GM18873 (cell line): ENCODE results near the gene STARD3NL.
A peak's percentile ranks its signal among the peaks of the same experiment; 100 is the strongest.

Source experiments
- ATAC-seq: cut with Tn5 transposase; IDR thresholded peaks from one replicate; pipeline ENCODE4 v1.9.1; 2021; ENCODE audit warnings: mild to moderate bottlenecking, moderate library complexity, moderate number of reproducible peaks; ENCODE audit not compliant: unreplicated experiment, low FRiP score

Gene STARD3NL

DNA sequence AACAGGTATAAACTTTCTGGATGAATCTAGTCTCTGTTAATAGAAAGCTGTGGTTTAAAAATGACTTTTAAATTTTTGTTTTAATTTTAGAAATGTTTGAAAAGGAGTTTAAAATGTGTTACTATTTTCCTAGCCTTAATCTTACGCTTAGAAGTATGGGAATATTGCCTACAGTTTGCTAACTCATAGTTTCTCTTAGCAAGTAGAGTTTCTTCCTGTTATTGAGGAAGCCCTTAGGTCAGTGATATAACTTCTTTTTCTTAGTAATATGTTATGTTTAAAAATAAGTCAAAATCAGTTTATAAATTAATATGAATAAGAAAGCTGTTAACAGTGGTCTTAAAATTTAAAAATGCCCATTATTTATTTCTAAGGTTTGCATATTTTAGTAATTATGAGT, 3.1 kb downstream of the STARD3NL start:
- no peak for ATAC-seq

DNA sequence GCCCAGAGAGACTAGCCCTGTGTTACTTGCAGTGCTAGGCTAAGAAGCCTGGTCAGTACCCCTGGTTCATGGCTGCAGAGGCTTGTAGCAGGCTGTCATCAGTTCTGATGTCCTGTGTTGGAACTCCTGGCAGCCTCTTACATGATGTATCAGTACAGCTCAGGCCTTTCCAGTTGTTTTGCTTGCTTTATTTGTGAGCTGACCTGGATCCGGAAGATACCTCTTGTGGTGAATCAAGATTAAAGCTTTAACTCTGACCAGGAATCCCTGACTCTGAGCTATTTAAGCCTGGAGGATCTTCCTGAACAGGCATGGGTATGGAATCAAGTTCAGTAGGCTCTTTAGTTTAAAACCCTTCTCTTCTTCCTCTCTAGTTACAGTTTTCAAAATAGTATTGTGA, 4.4 kb downstream of the STARD3NL start:
- no peak for ATAC-seq

DNA sequence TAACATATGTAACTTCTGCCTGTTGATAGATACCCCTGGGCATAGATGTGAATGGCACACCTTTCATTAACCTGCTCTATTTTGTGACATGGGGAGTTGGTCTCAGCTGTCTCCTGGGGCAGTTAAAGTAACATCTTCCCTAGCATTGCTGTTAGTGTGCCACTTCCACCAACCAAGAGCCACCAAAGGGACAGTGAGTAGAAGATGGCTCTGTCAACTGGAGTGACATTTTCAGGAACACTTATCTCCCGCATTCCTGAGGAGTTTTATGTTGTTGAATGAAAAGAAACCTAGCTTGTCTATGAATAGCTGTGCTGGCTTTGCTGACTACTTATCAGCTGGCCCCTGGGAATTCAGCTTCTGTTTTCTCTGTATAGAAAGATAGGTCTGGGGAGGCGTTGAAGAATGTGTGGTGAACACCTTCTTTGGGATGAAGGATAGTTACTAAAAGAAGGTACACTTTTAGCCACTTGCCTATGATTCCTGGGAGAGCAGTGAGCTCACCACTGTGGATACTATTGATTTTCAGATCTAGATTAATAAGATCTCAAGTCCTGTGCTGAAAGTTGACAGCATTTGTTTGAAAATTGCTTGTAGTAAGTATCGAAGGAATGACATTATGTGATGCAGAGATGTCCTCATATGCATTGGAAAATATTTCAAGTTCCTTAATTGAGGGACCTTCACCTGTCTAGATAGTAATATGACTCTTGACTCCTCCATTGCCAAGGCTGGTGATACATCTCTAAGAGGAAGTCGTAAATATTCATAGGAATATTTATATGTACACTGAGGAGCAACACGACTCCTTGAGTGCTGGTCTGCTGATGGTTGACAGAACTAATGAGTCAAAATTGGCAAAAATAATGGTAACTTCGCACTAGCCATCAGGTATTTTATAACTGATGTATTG, 7.6 kb downstream of the STARD3NL start:
- ATAC-seq, result no peak

DNA sequence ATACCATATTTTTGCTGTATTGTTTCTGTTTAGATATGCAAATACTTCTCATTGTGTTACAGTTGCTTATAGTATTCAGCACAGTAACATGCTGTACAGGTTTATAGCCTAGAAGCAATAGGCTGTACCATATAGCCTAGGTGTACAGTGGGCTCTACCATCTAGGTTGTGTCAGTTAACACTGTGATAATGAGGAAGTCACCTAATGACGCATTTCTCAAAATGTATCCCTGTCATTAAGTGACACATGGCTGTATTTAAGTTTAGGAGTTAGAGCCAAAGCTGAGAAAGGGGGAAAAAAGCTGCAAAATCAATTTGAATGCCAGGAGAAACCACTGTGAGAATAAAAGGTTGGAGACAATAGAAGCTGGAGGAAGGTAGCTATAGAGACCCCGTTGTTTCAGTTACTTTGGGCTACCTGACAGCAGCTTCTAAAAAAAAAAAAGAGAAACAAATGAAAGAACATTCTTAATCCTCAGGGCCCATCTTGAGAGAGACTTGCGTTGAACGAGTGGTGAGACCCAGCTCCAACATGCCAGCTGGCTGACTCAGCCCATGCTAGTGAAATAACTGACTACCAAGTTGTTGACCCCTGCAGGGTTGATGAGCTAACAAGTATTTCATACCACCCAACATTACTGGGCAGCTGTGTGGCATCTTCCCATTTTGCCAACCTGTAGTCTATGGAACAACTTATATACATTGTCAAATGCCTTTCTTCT, 8.7 kb downstream of the STARD3NL start:
- no peak for ATAC-seq

DNA sequence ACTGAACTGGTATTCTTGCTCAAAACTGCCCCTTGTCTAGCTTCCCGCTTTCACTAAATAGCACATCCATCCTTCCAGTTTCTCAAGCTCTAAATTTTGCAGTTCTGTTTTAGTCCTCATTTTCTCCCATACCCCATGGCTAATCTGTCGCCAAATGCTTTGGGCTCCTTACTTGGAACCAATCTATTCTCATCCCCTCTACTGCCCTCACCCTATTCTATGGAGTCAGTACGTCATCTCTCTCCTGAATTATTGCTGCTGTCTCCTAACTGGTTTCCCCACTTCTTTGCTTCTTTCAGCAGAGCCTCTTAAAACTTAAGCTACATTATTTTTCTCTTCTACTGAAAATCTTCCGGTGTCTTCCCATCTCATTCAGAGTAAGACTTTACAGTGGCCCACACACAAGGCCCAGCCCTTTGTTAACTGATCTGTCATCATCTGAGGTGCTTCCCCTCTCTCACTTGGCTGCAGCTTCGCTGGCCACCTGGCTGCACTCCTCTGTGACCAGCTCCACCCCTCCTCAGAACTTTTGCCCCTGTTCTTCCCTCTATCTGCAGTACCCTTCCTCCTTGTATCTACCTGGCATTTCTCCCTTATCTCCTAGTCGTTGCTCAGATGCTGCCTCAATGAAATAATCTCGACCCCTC, 9.9 kb downstream of the STARD3NL start:
- ATAC-seq, result no peak

DNA sequence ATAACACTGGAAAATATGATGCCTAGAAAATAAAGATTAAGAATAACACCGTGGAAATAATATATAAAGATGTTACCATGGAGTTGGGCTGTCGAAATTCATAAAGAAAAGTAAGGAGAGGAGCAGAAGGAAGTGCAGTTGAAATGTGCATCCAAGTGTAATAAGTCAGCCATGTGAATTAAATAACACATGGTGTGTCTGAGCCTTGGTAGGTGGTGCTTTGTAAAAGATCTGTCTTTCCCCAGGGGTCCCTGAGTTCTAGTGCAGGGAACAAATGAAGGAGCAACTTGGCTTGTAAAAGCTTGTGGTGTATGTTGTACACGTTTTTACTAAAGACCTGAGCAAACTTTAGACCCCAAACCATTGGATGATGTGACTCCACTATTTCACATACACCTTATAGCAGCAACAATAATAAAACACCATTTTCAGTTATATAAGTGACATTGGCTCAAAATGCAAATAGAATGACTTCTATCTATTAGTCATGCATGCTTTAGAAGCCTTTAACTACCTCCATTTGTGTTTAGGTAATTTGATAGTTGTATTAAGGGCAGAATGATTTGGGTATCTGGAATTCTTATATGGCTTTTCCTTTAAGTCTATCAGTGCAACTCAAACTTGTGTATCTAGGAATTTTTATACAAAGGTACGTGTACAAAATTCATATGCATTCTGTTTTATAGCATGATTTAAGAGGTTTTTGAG, 11.3 kb downstream of the STARD3NL start:
- no peak for ATAC-seq

DNA sequence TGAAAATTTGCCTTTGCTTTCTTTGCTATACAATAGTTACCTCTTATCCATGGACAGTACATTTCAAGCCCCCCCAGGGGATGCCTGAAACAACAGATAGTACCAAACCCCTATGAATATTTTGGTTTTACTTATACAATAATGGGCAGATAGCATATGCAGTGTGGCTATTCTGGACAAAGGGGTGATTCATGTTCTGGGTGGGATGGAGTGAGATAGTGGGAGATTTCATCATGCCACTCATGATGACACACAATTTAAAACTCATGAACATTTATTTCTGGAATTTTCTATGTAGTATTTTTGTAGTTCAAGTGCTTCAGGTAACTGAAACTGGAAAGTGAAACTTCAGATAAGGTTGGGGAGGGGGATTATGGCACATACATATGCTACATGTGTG, 12.0 kb downstream of the STARD3NL start:
- no peak for ATAC-seq

DNA sequence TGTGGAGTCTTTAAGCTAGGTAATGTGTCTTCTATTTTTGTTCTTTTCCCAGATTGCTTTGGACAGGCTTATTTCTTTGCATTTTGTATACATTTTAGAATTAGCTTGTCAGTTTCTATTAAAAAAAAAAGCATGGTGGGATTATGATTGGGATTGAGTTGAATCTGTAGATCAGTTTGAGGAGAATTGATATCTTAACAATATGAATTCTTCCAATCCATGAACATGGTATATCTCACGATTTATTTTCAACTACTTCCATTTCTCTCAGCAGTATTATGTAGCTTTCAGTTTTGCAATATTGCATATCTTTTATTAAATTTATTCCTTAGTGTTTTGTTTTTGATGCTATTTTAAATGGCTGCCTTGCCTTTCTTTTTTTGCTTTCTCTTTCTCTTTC, 13.7 kb downstream of the STARD3NL start:
- no peak for ATAC-seq

DNA sequence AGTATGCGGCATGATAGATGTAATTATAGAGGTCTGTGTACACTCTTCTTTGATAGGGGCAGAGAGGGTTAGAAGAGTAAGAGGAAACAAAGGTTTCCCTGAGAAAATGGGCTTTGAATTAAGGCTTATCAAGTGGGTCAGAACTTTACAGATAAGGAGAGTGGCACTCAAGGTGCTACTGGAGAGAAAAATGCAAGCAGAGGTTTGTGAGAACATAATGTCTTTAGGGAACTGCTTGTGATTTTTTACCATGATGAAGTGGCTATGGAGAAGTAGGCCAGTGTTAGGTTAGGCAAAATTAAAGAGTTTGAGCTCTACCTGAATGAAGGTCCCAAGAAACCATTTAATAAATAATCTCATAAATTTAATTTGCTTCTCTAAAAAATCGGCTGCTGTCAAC, 14.3 kb downstream of the STARD3NL start:
- ATAC-seq, result no peak

DNA sequence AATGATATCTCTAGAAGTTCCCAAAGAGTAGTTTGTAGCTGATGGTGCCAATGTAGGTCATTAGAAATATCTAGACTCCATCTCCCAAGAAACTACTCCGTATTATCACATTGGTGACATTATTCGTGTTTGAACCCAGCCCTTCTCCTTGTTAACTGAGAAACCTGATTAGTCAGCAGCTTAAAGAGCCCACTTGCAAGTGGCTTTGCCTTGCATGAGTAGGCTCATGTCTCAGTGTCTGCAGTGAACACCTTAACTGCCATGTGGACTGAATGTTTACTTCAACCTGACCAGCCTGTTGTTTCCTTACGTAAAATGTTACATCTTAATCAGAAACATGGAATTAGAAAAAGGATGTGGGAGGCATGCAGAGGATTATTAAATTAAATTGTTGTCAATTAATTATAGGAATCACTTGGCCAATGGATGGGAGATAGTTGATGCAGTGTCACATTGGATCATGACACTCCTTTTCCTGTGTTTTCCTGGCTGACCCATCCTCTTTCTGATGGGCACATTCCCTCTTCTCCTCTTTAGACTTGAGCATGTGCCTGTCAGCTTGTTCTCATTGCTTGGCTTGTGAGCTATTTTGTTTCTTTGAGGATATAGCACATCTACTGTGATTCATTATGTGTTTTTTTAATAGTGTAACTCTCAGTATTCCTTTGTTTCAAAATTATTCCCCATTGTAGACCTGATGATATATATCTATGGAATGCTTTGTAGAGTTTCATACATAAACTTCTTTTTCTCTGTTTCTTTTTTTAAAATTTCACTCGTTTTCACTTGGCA, 18.0 kb downstream of the STARD3NL start:
- ATAC-seq, result no peak

DNA sequence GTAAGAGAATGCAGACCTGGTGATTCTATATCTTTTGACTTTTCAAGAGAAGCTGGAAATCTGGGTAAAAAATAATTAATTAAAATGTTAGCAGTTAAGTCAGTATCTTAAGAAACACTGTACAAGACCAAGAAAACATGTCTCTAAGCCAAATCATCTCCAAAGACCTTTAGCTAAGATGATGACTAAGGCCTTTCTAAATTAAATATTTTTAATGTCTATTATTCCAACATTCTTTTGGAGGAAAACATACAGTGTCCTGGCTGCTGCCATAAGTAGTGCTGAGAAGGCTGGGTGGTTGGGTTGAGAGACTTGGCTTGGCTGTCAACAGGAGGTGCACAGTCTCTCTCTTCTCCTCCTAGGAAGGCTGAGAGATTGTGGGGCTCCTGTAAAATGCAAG, 20.3 kb downstream of the STARD3NL start:
- no peak for ATAC-seq

DNA sequence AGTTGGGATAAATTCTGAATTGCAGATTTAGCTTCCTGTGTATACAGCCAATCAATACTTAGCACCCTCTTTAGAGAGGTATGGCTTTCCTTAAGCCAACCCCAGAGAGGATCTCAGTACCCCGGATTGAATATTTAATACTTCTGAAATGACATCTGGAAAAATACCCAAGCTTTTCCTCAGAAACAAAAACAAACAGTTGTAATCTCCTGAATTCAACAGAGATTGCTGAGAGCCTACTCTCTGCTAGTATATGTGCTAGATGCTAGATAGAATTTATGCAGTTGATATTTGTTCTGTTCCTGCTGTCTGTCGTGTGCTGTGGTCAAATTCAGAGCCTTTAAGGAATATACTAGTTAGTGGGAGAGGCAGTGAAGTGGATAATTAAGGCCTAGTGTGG, 21.1 kb downstream of the STARD3NL start:
- ATAC-seq, result no peak

DNA sequence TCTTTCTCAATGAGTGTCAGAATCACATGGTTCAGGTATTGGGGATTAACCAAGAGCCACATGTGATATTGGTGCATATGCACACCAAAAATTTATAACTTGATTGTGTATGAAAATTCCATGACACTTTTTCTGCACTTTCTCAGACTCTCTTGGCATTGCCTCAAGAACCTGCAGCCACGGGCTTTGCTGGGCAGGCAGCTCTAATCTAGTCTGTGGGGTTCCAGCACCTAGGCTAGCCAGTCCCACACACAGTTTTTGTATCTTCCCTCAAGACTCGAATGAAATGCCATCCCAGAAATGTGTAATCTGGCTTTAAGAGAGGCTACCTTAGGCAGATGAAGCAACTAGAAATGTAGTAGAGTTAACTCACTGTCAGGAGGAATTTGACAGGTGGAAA, 21.7 kb downstream of the STARD3NL start:
- no peak for ATAC-seq

DNA sequence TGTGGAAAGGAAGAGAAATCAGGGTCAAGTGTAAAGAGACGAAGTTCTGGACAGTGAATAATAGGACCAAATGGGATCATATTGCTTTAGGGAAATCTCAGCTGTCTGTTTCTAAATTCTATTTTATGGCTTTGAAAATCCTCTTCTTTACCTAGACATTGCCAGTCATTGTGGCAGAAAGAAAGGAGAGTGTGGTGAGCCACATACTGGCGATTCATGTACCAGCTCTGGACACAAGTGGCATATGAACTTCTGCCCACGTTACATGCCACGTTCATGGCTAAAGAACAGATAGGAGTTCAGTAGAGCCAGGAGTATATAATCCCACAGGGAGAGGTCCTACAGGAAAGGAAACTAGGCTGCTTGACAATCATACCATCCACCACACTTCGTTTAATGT, 28.0 kb downstream of the STARD3NL start:
- no peak for ATAC-seq

DNA sequence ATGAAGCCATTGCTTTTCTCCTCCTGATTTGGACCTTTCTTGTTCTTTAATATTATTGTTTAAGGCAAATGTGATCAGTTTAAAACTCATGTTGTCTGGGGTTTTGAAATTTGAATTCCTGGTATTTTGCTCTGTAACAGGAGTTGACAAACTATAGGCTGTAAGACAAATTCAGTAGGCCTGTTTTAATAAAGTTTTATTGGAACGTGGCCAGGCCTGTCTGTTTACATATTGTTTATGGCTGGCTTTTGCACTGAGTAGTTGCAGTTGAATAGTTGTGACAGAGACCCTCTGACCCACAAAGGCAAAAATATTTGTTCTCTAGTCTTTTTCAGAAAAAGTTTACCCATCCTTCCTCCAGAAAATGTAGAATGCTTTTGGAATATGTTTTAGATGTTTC, 29.8 kb downstream of the STARD3NL start:
- ATAC-seq, result no peak

DNA sequence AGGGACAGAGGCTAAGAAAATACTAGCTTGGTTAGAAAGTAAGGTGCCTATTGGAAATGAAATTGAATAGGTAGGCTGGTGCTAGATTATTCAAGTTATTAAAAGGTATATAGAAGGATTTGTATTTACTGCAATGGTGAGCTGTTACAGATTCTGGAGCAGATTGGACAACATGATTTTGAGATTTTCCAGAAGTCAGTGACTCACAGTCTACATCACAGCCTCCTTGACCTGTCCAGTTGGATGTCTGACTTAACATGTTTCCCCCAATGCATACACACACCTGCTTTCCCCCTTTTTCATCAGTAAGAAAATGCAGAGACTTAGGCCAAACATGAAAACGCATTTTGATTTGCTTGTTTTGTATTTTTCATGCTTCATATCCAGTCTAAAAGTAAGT, 33.4 kb downstream of the STARD3NL start:
- ATAC-seq, result no peak

DNA sequence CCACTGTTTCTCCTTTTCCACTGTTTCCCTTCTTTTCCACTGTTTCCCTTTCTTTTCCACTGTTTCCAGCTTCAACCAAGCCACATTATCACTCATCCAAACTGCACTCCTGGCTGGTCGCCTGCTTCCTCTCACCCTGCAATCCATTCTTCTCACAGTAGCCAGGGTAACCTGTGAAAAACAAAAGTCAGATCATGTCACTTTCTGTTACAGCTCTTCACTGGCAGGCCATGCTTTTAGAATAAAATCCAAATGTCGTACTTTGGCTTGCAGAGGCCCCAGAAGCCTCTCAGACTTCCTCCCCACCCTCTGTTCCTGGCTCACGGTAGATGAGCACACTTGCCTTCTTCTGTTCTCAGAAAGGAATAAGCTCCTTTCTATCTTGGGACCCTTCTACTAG, 33.9 kb downstream of the STARD3NL start:
- ATAC-seq, result no peak

DNA sequence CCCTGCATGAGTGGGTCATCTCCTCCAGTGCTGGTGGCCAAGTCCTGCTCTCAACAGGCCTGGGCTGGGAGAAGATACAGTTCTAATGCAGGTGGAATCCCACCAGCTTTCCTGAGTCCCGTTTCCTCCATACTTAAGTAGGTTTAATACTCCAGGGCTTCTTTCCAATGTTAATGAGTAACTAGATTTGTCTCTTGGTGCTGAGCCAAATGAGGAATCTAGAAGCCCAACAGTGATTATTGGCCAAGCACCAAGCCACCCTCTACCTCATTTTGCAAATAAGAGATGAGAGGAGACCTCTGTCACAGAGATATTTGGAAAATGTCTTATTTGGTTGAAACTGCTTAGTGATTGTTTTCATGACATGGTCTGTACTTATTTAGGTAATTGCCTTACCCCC, 37.1 kb downstream of the STARD3NL start:
- no peak for ATAC-seq

DNA sequence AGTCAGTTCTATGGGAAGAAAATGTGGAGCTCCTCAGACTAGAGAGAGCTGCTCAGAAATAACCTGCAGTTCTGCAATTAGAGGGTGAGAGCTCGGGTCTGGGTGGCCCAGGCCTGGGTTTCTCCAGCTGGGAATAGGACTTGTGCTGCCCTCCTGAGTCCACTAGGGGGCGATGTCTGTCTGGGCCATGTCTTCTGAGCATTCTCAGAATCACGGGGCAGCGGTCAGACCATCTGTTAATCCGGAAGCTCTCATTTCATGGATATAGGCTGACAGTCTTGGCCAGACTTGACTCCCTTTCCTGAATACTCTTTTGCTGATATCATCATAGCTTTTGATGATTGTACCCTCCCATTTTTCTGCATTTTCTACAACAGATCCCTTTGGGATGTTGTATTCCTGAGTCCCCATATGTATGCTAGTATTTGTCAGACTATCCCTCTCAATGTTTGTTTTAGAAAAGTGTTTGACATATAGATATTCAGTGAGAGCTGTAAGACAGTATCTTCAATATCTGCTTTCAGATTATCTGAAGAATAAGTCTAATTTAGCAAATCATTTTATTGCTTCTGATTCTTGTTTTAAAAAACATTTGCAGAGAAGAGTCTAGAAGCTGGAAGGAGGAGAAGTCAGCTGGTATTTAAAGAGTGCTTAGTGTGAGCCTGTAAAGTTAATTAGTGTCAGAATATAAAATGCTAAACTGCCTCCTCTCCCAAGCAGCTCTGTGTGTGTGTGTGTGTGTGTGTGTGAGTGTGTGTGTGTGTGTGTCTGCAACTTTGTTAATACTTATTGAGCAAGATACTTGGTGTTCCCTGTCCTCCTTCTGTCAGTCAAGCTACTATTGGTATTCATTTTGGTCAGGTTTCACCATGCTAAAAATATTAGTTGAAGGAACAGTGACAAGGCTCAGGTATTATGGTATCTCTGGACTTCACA, 38.0 kb downstream of the STARD3NL start:
- peak; percentile 87 for ATAC-seq
